Breast epithelium (tissue), 4 donors: ENCODE measurements around the gene MYH10. TPM values are rescaled to one million over a fixed set of nuclear protein-coding genes. Genes with fewer than 3 reads are reported as not detected.
A peak's percentile ranks its signal among the peaks of the same experiment; 100 is the strongest.

Source experiments
- DNase-seq, 2 donors: peaks; one replicate each; pipeline ENCODE4 v3.0.0-alpha.2; 2019; ENCODE audit warnings: low spot score in 2 of 2
- H3K27ac ChIP-seq, 2 donors: fragments of 200-600 bp; sonication (generic) in 1 of 2; one replicate each; pipeline ENCODE4 v1.5.1; 2016 to 2019; ENCODE audit warnings: mild to moderate bottlenecking in 1 of 2
- H3K27me3 ChIP-seq, 2 donors: fragments of 200-600 bp; sonication (generic) in 1 of 2; one replicate each; pipeline versions ENCODE4 v1.5.1 to v1.6.0; 2017 to 2019; ENCODE audit warnings: control low read depth in 1 of 2, mild to moderate bottlenecking in 1 of 2
- H3K36me3 ChIP-seq: fragments of 200-600 bp; one replicate; pipeline ENCODE4 v1.5.1; 2019
- H3K4me1 ChIP-seq, 2 donors: fragments of 200-600 bp; sonication (generic); one replicate each; pipeline ENCODE4 v1.5.1; 2016 to 2019; ENCODE audit warnings: control low read depth in 1 of 2
- H3K4me3 ChIP-seq, 3 donors: fragments of 200-600 bp; sonication (generic); 1 replicate in 2 of 3; 2 replicates in 1 of 3; pipeline ENCODE4 v1.5.1; 2016 to 2019; ENCODE audit warnings: mild to moderate bottlenecking in 3 of 3, moderate library complexity in 2 of 3
- H3K9me3 ChIP-seq, 2 donors: fragments of 200-600 bp; sonication (generic) in 1 of 2; one replicate each; pipeline ENCODE4 v1.5.1; 2016 to 2019; ENCODE audit warnings: control low read depth in 1 of 2
- POLR2A ChIP-seq: fragments of 450-650 bp; IDR thresholded peaks from one replicate; pipeline ENCODE4 v1.6.1; 2016; ENCODE audit warnings: antibody characterized with exemption, mild to moderate bottlenecking, moderate library complexity
- POLR2AphosphoS5 ChIP-seq, 3 donors: sonication (generic); formaldehyde crosslinking; IDR thresholded peaks; one replicate each; pipeline ENCODE4 v1.6.1; 2017; ENCODE audit warnings: antibody characterized with exemption in 3 of 3
- intact Hi-C: fragments of 100-400 bp; cut with DNase I; formaldehyde crosslinking; loops from one replicate; pipeline ENCODE4 v1.15.1; 2023; ENCODE audit warnings: low total_unique reads
- total RNA-seq, 3 donors: library from RNA; depleted of rRNA; stranded (reverse); fragments of >200 nt; gene quantifications; one replicate each; pipeline ENCODE4 v1.1.0, GENCODE V29; 2016
- TF ChIP-seq, protein P1 (sequence below), 3 donors: fragments of 450-650 bp; IDR thresholded peaks; one replicate each; pipeline ENCODE4 v1.5.1; 2016 to 2017; ENCODE audit warnings: antibody characterized with exemption in 3 of 3, mild to moderate bottlenecking in 3 of 3, moderate library complexity in 3 of 3

Gene MYH10
- total RNA-seq, 3 donors from 2014 or later, result 46.2 to 54.7 (median 46.7) TPM

GRCh38 chr17:8472663-8473062 is 157.9 kb downstream of the MYH10 start:
- Histone ChIP-seq H3K4me1 (peaks cover 0 to 5% of the 10 kb centered on the region in 2 donors), H3K36me3 (peaks cover 5% of the 10 kb centered on the region), H3K4me3 (no peak overlapping the region), H3K27ac (no peak overlapping the region), H3K9me3 (no peaks in the 10 kb centered on the region), H3K27me3 (no peaks in the 10 kb centered on the region)
- no peak for DNase-seq
- TF ChIP-seq POLR2A, result no peak
- no peak for TF ChIP-seq POLR2AphosphoS5 (IDR thresholded peaks at IDR 0.05)
- TF ChIP-seq, protein P1, sequence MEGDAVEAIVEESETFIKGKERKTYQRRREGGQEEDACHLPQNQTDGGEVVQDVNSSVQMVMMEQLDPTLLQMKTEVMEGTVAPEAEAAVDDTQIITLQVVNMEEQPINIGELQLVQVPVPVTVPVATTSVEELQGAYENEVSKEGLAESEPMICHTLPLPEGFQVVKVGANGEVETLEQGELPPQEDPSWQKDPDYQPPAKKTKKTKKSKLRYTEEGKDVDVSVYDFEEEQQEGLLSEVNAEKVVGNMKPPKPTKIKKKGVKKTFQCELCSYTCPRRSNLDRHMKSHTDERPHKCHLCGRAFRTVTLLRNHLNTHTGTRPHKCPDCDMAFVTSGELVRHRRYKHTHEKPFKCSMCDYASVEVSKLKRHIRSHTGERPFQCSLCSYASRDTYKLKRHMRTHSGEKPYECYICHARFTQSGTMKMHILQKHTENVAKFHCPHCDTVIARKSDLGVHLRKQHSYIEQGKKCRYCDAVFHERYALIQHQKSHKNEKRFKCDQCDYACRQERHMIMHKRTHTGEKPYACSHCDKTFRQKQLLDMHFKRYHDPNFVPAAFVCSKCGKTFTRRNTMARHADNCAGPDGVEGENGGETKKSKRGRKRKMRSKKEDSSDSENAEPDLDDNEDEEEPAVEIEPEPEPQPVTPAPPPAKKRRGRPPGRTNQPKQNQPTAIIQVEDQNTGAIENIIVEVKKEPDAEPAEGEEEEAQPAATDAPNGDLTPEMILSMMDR (IDR thresholded peaks at IDR 0.05), result no peak
- intact Hi-C loops, result no loop called here

DNA sequence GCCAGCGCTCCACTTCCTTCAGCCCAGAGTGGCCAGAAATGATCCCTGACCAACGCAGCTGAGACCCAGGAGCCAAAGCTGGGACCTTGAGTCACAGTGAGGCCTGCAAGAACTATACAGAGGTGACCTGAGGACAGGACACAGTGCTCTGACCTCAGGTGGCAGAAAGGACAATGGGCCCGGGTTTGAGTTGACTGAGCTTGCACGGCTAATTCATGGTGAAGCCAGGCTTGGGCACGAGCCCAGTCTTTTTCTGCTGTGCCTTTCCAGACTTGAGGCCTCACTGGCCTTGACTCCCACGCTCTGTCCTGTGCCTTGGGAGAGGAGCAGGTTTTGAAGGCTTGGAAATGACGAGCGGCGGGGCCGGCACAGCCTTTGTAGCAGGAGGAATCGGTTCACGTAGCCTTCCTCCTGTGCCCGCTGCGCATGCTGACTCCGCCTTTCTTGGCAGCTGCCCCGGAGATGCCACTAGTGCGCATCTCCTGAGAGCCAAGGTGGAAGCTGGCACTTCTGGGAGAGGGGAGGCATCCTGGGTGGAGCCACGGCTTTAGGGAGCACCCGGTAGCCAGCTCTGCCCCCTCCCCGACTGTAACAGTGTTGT is 160.0 kb downstream of the MYH10 start:
- Histone ChIP-seq H3K36me3 (no peaks in the 10 kb centered on the region), H3K4me3 (peak overlapping the region in 1 of 3 donors; percentile 40), H3K9me3 (no peaks in the 10 kb centered on the region), H3K4me1 (peaks cover 3 to 5% of the 10 kb centered on the region in 2 donors), H3K27me3 (no peaks in the 10 kb centered on the region), H3K27ac (peak overlapping the region; percentile 73 to 82)
- DNase-seq, result peak; percentile 84 to 86
- intact Hi-C loops, result no loop called here
- TF ChIP-seq POLR2A (no peak), POLR2AphosphoS5 (IDR thresholded peaks at IDR 0.05) (no peak)
- TF ChIP-seq, protein P1 (IDR thresholded peaks at IDR 0.05), result no peak

GRCh38 chr17:8469964-8470363 is 160.6 kb downstream of the MYH10 start:
- Histone ChIP-seq H3K9me3 (no peaks in the 10 kb centered on the region), H3K4me3 (peak overlapping the region in 1 of 3 donors; percentile 40), H3K4me1 (peaks cover 5 to 9% of the 10 kb centered on the region in 2 donors), H3K27me3 (no peaks in the 10 kb centered on the region), H3K27ac (peak overlapping the region; percentile 73 to 82), H3K36me3 (no peaks in the 10 kb centered on the region)
- no peak for DNase-seq
- intact Hi-C loops, result no loop called here
- TF ChIP-seq POLR2A (no peak), POLR2AphosphoS5 (IDR thresholded peaks at IDR 0.05) (no peak)
- TF ChIP-seq, protein P1 (IDR thresholded peaks at IDR 0.05), result no peak

GRCh38 chr17:8468980-8469379 is 161.5 kb downstream of the MYH10 start:
- DNase-seq, result no peak
- Histone ChIP-seq H3K9me3 (no peaks in the 10 kb centered on the region), H3K4me3 (no peak overlapping the region), H3K4me1 (peaks cover 10 to 11% of the 10 kb centered on the region in 2 donors), H3K27me3 (no peaks in the 10 kb centered on the region), H3K27ac (no peak overlapping the region), H3K36me3 (no peaks in the 10 kb centered on the region)
- TF ChIP-seq POLR2A (no peak), POLR2AphosphoS5 (IDR thresholded peaks at IDR 0.05) (no peak)
- TF ChIP-seq, protein P1 (IDR thresholded peaks at IDR 0.05), result no peak
- intact Hi-C loops, result no loop called here

- intact Hi-C loops, result no loop called here
- Histone ChIP-seq H3K9me3 (no peaks in the 10 kb centered on the region), H3K27ac (no peak overlapping the region), H3K4me3 (no peak overlapping the region), H3K4me1 (peaks cover 10 to 11% of the 10 kb centered on the region in 2 donors), H3K36me3 (no peaks in the 10 kb centered on the region), H3K27me3 (no peaks in the 10 kb centered on the region)
- no peak for TF ChIP-seq POLR2AphosphoS5 (IDR thresholded peaks at IDR 0.05)
- TF ChIP-seq, protein P1 (IDR thresholded peaks at IDR 0.05), result no peak
- no peak for TF ChIP-seq POLR2A
- DNase-seq, result no peak
Measured at GRCh38 chr17:8468127-8468526, 162.4 kb downstream of the MYH10 start.
